Type B pancreatic cell (in vitro differentiated cells): Measurements from ENCODE around the gene NPHP4. TPM values are rescaled to one million over a fixed set of nuclear protein-coding genes. Genes with fewer than 3 reads are reported as not detected.

Experiments
- DNase-seq: peaks from one replicate; pipeline ENCODE4 v3.0.0; 2021; ENCODE audit warnings: mixed read lengths; ENCODE audit not compliant: unreplicated experiment; ENCODE audit errors: extremely low spot score
- H3K27ac Mint-ChIP-seq: 2 replicates; pipeline ENCODE4 v1.8.0; 2021; ENCODE audit warnings: mild to moderate bottlenecking, mixed read lengths
- H3K27me3 Mint-ChIP-seq: 2 replicates; pipeline ENCODE4 v1.8.0; 2021; ENCODE audit warnings: mixed read lengths
- H3K36me3 Mint-ChIP-seq: 2 replicates; pipeline ENCODE4 v1.8.0; 2021; ENCODE audit warnings: mixed read lengths
- H3K4me1 Mint-ChIP-seq: one replicate; pipeline ENCODE4 v1.8.0; 2021; ENCODE audit warnings: mixed read lengths; ENCODE audit not compliant: unreplicated experiment
- H3K4me3 Mint-ChIP-seq: 2 replicates; pipeline ENCODE4 v1.8.0; 2021; ENCODE audit warnings: mild to moderate bottlenecking, mixed read lengths
- H3K9me3 Mint-ChIP-seq: 2 replicates; pipeline ENCODE4 v1.8.0; 2021; ENCODE audit warnings: mixed read lengths
- total RNA-seq: library from RNA; stranded (reverse); gene quantifications from 2 replicates; pipeline ENCODE4 v1.2.1, GENCODE V29; 2021; ENCODE audit warnings: low replicate concordance
- TF ChIP-seq, protein P1 (sequence below): fragments of 200-600 bp; sonication (generic); conservative IDR thresholded peaks from 2 replicates; pipeline ENCODE4 v1.5.0; 2021; ENCODE audit warnings: antibody characterized with exemption, mild to moderate bottlenecking

NPHP4 gene
- total RNA-seq, 1 donor from 2014 or later = 21.7 TPM

DNA sequence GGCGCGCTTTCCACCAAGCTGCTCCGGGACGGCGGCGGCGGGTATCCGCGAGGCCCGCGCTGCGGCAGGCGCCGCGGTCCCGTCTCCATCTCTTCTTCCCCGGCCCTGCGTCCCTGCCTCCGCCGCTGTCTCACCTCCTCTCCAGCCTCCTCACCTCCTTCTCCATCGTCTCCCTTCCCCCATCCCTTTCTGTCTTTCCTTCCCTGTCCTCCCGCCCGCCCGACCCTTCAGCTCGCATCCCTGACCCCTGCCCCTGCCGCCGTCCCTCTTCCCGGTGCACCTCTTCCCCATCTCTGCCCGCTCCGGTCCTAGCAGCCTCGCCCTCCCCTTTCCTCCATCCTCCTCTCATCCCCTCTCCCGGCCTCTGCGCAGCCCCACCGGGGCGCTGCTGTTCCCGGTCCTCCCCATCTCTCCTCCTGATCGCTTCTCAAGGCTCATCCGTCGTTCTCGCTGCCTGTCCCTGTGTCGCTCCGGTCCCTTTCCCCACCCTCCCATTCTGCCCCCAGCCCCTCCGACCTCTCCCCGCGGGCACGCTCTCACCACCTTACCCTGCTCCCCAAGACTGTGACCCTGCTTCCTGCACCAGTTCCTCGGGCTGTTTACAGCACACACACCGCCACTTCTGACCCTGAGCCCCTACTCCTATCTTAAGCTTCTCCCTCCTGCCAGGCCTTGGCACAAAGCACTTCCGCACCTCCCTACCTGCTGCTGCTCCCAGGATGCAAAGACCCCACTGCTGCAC is 760 bp upstream of the NPHP4 start:
- TF ChIP-seq, protein P1, sequence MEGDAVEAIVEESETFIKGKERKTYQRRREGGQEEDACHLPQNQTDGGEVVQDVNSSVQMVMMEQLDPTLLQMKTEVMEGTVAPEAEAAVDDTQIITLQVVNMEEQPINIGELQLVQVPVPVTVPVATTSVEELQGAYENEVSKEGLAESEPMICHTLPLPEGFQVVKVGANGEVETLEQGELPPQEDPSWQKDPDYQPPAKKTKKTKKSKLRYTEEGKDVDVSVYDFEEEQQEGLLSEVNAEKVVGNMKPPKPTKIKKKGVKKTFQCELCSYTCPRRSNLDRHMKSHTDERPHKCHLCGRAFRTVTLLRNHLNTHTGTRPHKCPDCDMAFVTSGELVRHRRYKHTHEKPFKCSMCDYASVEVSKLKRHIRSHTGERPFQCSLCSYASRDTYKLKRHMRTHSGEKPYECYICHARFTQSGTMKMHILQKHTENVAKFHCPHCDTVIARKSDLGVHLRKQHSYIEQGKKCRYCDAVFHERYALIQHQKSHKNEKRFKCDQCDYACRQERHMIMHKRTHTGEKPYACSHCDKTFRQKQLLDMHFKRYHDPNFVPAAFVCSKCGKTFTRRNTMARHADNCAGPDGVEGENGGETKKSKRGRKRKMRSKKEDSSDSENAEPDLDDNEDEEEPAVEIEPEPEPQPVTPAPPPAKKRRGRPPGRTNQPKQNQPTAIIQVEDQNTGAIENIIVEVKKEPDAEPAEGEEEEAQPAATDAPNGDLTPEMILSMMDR = no peak
- no peak for DNase-seq
- Mint-ChIP-seq H3K36me3 (no peaks in the 10 kb centered on the region), H3K4me1 (peaks cover 16% of the 10 kb centered on the region), H3K27ac (no peak overlapping the region), H3K9me3 (no peaks in the 10 kb centered on the region), H3K27me3 (peaks cover 25% of the 10 kb centered on the region), H3K4me3 (peak overlapping the region; percentile 96)

DNA sequence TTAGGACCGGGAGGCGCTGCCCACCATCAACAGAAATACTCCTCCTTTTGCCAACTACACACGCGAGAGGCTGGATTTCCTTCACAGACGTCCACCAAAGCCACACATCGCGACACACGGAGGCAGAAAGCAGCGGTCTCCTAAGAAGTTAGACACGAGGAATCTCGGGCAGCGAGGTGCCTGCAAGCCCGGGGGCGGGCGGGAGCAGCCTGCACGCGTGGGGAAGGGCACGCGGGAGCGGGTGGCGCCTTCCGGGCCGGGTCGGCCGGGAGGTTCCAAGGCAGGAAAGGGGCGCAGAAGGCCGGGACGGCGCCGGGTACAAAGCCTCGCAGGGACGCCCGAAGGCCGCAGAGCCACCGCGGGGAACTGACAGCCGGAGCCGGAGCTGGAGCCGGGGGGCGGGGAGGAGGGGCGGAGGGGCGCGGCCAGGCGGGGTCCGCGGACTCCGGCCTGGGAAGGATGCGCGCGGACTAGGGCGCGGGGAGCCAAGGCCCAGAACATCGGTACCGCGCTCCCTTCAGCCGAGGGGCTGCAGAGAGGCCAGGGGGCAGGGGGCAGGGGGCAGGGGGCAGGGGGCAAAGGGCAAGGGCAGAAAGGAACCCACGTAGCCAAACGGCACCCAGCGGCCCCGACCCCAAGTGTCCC is 722 bp downstream of the NPHP4 start:
- DNase-seq = no peak
- TF ChIP-seq, protein P1 = no peak
- H3K9me3 Mint-ChIP-seq = no peaks in the 10 kb centered on the region
- H3K27me3 Mint-ChIP-seq = peaks cover 17% of the 10 kb centered on the region
- no peaks in the 10 kb centered on the region for H3K36me3 Mint-ChIP-seq
- peaks cover 16% of the 10 kb centered on the region for H3K4me1 Mint-ChIP-seq
- H3K4me3 Mint-ChIP-seq = peak overlapping the region; percentile 92
- peak overlapping the region; percentile 81 for H3K27ac Mint-ChIP-seq

DNA sequence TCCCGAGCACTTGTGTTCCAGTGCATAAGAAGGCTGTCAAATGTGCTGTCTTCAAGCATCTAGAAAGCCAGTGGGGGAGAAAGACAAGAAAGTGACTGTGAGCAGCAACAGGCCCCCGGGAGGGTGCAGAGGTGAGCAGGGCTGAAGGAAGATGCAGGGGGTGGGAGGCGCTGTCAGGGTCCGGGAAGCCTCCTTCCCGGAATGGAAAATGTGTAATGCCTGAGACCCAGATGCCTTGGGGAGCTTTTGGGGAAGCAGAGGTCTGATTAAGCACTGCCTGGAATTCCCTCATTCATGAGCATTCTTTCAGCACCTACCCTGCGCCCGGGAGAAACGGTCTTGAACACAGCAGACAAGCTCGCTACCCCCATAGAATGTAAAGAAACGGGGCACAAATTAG is 1.3 kb downstream of the NPHP4 start:
- TF ChIP-seq, protein P1 = no peak
- peaks cover 17% of the 10 kb centered on the region for H3K27me3 Mint-ChIP-seq
- peak overlapping the region; percentile 81 for H3K27ac Mint-ChIP-seq

DNA sequence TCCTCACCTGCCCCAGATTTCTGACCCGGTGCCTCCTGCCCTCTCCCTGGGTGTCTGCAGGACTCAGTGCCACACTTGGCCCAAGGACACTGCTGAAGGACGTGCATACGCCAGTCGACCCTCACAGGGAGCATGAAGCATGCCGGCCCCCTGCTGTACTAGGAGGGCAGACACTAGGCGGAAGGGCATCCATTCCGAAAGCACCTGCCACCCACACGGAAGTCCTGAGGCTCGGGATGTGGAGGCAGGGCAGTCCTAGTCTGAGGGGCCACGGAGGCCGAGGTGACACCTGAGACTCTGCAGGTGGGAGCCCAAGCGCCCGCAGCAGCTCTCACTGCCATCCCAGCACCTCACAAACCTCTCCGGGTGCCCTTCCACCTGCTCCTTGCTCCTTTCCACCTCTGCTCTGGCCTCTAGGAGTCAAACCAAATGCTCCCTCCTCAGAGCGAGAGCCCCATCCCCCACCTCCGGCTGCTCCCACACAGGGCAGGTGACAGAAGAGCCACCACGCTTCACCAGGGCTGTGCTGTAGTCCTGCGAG is 2.4 kb downstream of the NPHP4 start:
- DNase-seq = no peak
- TF ChIP-seq, protein P1 = no peak
- Mint-ChIP-seq H3K27me3 (peaks cover 17% of the 10 kb centered on the region), H3K27ac (no peak overlapping the region), H3K36me3 (peaks cover 3% of the 10 kb centered on the region), H3K9me3 (no peaks in the 10 kb centered on the region), H3K4me3 (peak overlapping the region; percentile 92), H3K4me1 (peaks cover 16% of the 10 kb centered on the region)

More for the DNA sequence above, 1.3 kb downstream of the NPHP4 start:
- no peak for DNase-seq
- peak overlapping the region; percentile 92 for H3K4me3 Mint-ChIP-seq
- H3K9me3 Mint-ChIP-seq = no peaks in the 10 kb centered on the region
- peaks cover 16% of the 10 kb centered on the region for H3K4me1 Mint-ChIP-seq
- H3K36me3 Mint-ChIP-seq = no peaks in the 10 kb centered on the region

DNA sequence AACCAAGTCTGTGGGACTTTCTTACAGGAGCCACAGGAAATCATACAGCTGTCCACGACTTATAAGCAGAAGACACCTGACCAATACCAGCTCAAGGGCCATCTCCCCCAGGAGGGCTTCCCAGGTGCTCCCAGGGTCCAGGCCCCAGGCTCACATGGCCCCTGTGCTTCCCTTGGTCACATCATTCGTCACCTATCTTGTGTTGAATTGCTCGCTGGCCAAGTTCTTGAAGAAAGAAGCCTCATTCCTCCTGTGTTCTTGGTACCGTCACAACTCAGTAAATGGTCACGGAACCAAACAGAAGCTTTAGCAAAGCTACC is 3.0 kb downstream of the NPHP4 start:
- H3K4me3 Mint-ChIP-seq = no peak overlapping the region
- peaks cover 16% of the 10 kb centered on the region for H3K4me1 Mint-ChIP-seq
- H3K9me3 Mint-ChIP-seq = no peaks in the 10 kb centered on the region
- TF ChIP-seq, protein P1 = no peak
- H3K27me3 Mint-ChIP-seq = peaks cover 14% of the 10 kb centered on the region
- DNase-seq = no peak
- peaks cover 3% of the 10 kb centered on the region for H3K36me3 Mint-ChIP-seq
- no peak overlapping the region for H3K27ac Mint-ChIP-seq
